Gastrocnemius medialis (tissue), 4 donors: Measurements from ENCODE around the gene CCSER2.

Source experiments
- CTCF ChIP-seq, 5 experiments: fragments of 450-650 bp in 3 of 5; fragments of 200-600 bp in 2 of 5; sonication (generic) in 2 of 5; IDR thresholded peaks in 4 of 5; conservative IDR thresholded peaks in 1 of 5; 1 replicate in 4 of 5; 2 replicates in 1 of 5; pipeline ENCODE4 v1.5.1; 2016 to 2019; ENCODE audit warnings: antibody characterized with exemption in 5 of 5, mild to moderate bottlenecking in 3 of 5, moderate library complexity in 3 of 5
- POLR2A ChIP-seq, 2 donors: fragments of 450-650 bp; IDR thresholded peaks; one replicate each; pipeline ENCODE4 v1.6.1; 2017; ENCODE audit warnings: antibody characterized with exemption in 2 of 2, mild to moderate bottlenecking in 2 of 2, moderate library complexity in 2 of 2

GRCh38 chr10:84523526-84523925 is 195.1 kb downstream of the CCSER2 start:
- TF ChIP-seq POLR2A (IDR thresholded peaks at IDR 0.05), result no peak
- no peak for TF ChIP-seq CTCF (IDR thresholded peaks at IDR 0.05 in 4 of 5, conservative IDR thresholded peaks at IDR 0.05 in 1 of 5)
